Liver (tissue), 3 donors: ENCODE results near the gene RBM10.
A peak's percentile ranks its signal among the peaks of the same experiment; 100 is the strongest.

ENCODE experiments used
- GABPA ChIP-seq, 2 donors: IDR thresholded peaks in 1 of 2; conservative IDR thresholded peaks in 1 of 2; 2 replicates each; pipeline ENCODE4 v1.6.1; 2016; ENCODE audit warnings: antibody characterized with exemption in 2 of 2, mild to moderate bottlenecking in 1 of 2, moderate library complexity in 1 of 2
- JUND ChIP-seq, 2 donors: IDR thresholded peaks; 2 replicates each; pipeline ENCODE4 v1.6.1; 2016; ENCODE audit warnings: antibody characterized with exemption in 2 of 2
- YY1 ChIP-seq: IDR thresholded peaks from 2 replicates; pipeline ENCODE4 v1.6.1; 2016; ENCODE audit warnings: antibody characterized with exemption, mild to moderate bottlenecking
- TF ChIP-seq, protein P1 (sequence below): fragments of 150-350 bp; IDR thresholded peaks from 2 replicates; pipeline ENCODE4 v1.5.1; 2017; ENCODE audit warnings: improper control_type of control experiment, low read depth, low read length; ENCODE audit not compliant: missing input control
- TF ChIP-seq, protein P2 (sequence below): IDR thresholded peaks from 2 replicates; pipeline ENCODE4 v1.6.1; 2016; ENCODE audit warnings: antibody characterized with exemption
- donor health status: healthy.
- donor health status: healthy.

DNA sequence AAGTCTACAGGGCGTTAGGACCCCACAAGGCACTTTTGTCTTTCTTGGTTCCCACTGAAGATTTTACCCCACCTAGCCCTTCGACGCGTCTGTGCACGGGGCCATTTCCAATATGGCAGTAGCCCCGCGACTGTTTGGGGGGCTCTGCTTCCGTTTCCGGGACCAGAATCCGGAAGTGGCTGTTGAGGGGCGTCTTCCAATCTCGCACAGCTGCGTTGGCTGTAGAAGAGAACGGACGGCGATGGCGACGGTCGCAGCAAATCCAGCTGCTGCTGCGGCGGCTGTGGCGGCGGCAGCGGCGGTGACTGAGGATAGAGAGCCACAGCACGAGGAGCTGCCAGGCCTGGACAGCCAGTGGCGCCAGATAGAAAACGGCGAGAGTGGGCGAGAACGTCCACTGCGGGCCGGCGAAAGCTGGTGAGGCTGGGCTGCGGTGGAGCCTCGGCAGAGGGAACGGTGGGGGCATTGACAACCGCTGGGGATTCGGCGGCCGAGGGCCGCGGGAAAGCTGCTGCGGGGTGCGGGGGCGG is 87.8 kb downstream of the RBM10 start, which contains the start of gene USP11:
- TF ChIP-seq, protein P1, sequence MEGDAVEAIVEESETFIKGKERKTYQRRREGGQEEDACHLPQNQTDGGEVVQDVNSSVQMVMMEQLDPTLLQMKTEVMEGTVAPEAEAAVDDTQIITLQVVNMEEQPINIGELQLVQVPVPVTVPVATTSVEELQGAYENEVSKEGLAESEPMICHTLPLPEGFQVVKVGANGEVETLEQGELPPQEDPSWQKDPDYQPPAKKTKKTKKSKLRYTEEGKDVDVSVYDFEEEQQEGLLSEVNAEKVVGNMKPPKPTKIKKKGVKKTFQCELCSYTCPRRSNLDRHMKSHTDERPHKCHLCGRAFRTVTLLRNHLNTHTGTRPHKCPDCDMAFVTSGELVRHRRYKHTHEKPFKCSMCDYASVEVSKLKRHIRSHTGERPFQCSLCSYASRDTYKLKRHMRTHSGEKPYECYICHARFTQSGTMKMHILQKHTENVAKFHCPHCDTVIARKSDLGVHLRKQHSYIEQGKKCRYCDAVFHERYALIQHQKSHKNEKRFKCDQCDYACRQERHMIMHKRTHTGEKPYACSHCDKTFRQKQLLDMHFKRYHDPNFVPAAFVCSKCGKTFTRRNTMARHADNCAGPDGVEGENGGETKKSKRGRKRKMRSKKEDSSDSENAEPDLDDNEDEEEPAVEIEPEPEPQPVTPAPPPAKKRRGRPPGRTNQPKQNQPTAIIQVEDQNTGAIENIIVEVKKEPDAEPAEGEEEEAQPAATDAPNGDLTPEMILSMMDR: no peak
- TF ChIP-seq JUND (IDR thresholded peaks at IDR 0.05) (no peak), YY1 (no peak), GABPA (IDR thresholded peaks at IDR 0.05 in 1 of 2, conservative IDR thresholded peaks at IDR 0.05 in 1 of 2) (peak; percentile 69 to 71)
- TF ChIP-seq, protein P2, sequence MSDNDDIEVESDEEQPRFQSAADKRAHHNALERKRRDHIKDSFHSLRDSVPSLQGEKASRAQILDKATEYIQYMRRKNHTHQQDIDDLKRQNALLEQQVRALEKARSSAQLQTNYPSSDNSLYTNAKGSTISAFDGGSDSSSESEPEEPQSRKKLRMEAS: no peak
